Suprapubic skin (tissue), 3 donors: ENCODE results near the gene MAP2K2.

Experiments used
- CTCF ChIP-seq, 2 donors: fragments of 200-600 bp in 1 of 2; fragments of 450-650 bp in 1 of 2; sonication (generic) in 1 of 2; IDR thresholded peaks; one replicate each; pipeline ENCODE4 v1.5.1; 2016 to 2019; ENCODE audit warnings: antibody characterized with exemption in 2 of 2, mild to moderate bottlenecking in 1 of 2, moderate library complexity in 1 of 2
- EP300 ChIP-seq: sonication (generic); formaldehyde crosslinking; IDR thresholded peaks from one replicate; pipeline ENCODE4 v1.6.1; 2017; ENCODE audit warnings: antibody characterized with exemption

- TF ChIP-seq EP300 (no peak), CTCF (IDR thresholded peaks at IDR 0.05) (no peak)
Measured at GRCh38 chr19:4123615-4124568, at the start of gene MAP2K2.
